OCI-LY7 (cell line): ENCODE measurements around the gene DCAF7. TPM values are rescaled to one million over a fixed set of nuclear protein-coding genes. Genes with fewer than 3 reads are reported as not detected.

ENCODE experiments used
- BruUV-seq: library from RNA; stranded (reverse); fragments of 400-500 nt; replicated peaks from 2 replicates; lab custom pipeline; 2021; lab: Mats Ljungman, UMichigan
- CTCF ChIA-PET: fragments of 300-600 bp; sonication (Branson Sonifier 250); formaldehyde crosslinking; loops from one replicate; lab custom pipeline; 2022; ENCODE audit warnings: antibody characterized with exemption; ENCODE audit not compliant: unreplicated experiment; lab: Charles Lee
- POLR2A ChIA-PET: fragments of 300-600 bp; sonication (Branson Sonifier 250); formaldehyde crosslinking; loops from one replicate; lab custom pipeline; 2022; ENCODE audit warnings: antibody characterized with exemption; lab: Charles Lee
- DNase-seq: peaks from one replicate; pipeline ENCODE4 v3.0.0-alpha.2; 2015; ENCODE audit warnings: low spot score
- H2AFZ ChIP-seq: fragments of 200-600 bp; sonication (generic), shearing (Covaris generic); 2 replicates; pipeline ENCODE4 v1.6.1; 2014; ENCODE audit warnings: mild to moderate bottlenecking, antibody characterized with exemption, low read length, moderate library complexity
- H3K27ac ChIP-seq: fragments of 200-600 bp; sonication (generic); 2 replicates; pipeline ENCODE4 v1.5.1; 2014; ENCODE audit warnings: mixed run types, low read depth, mild to moderate bottlenecking, moderate library complexity, low read length, inconsistent platforms; ENCODE audit not compliant: poor library complexity, severe bottlenecking
- H3K36me3 ChIP-seq: fragments of 200-600 bp; sonication (generic); 2 replicates; pipeline ENCODE4 v1.6.1; 2014; ENCODE audit warnings: mild to moderate bottlenecking, antibody characterized with exemption, low read length, moderate library complexity, mixed read lengths; ENCODE audit not compliant: insufficient read depth
- H3K4me1 ChIP-seq: fragments of 200-600 bp; sonication (generic); 2 replicates; pipeline ENCODE4 v1.5.1; 2014; ENCODE audit warnings: mild to moderate bottlenecking, low read length; ENCODE audit not compliant: insufficient read depth, poor library complexity, severe bottlenecking
- H3K4me2 ChIP-seq: fragments of 200-600 bp; sonication (generic); 2 replicates; pipeline ENCODE4 v1.6.1; 2014; ENCODE audit warnings: mild to moderate bottlenecking, low read length
- H3K4me3 ChIP-seq: fragments of 200-600 bp; sonication (generic); 2 replicates; pipeline ENCODE4 v1.5.1; 2014; ENCODE audit warnings: mild to moderate bottlenecking, low read depth, low read length; ENCODE audit not compliant: poor library complexity, severe bottlenecking
- H3K79me2 ChIP-seq: fragments of 200-600 bp; sonication (generic); 2 replicates; pipeline ENCODE4 v1.6.1; 2016; ENCODE audit warnings: low read depth, mild to moderate bottlenecking, low read length, moderate library complexity, mixed read lengths; ENCODE audit not compliant: insufficient read depth
- H3K9me2 ChIP-seq: fragments of 200-600 bp; sonication (generic); 2 replicates; pipeline ENCODE4 v1.6.1; 2016; ENCODE audit warnings: mild to moderate bottlenecking, low read length, mixed read lengths; ENCODE audit not compliant: insufficient read depth
- H3K9me3 ChIP-seq: fragments of 200-600 bp; sonication (generic); 2 replicates; pipeline ENCODE4 v1.6.1; 2014; ENCODE audit warnings: mild to moderate bottlenecking, mixed run types, low read length, mixed read lengths
- H4K20me1 ChIP-seq: fragments of 200-600 bp; sonication (generic); 2 replicates; pipeline ENCODE4 v1.6.1; 2014; ENCODE audit warnings: mild to moderate bottlenecking, antibody characterized with exemption, low read length, moderate library complexity, mixed read lengths; ENCODE audit not compliant: insufficient read depth
- CTCF ChIP-seq: fragments of 200-600 bp; sonication (generic); conservative IDR thresholded peaks from 2 replicates; pipeline ENCODE4 v1.5.1; 2014; ENCODE audit warnings: mild to moderate bottlenecking, antibody characterized with exemption, low read length, moderate library complexity, mixed read lengths
- EZH2phosphoT487 ChIP-seq: fragments of 200-600 bp; sonication (generic); IDR thresholded peaks from 2 replicates; pipeline ENCODE4 v1.6.1; 2018; ENCODE audit warnings: low read depth, borderline replicate concordance, mild to moderate bottlenecking, mixed run types, antibody characterized with exemption, low read length, moderate library complexity, mixed read lengths
- intact Hi-C: fragments of 100-400 bp; cut with micrococcal nuclease; formaldehyde crosslinking; loops from one replicate; pipeline ENCODE4 v1.10.0; 2022; ENCODE audit not compliant: unreplicated experiment
- total RNA-seq, 2 experiments: library from RNA; depleted of rRNA in 1 of 2; stranded (reverse); fragments of >200 nt in 1 of 2; shearing (Covaris generic) in 1 of 2; gene quantifications; 2 replicates each; pipeline ENCODE4 v1.2.3, GENCODE V29; 2014 to 2022

DCAF7 gene
- total RNA-seq, 2 experiments from 2014 or later, result 46.4 to 121 TPM

DNA sequence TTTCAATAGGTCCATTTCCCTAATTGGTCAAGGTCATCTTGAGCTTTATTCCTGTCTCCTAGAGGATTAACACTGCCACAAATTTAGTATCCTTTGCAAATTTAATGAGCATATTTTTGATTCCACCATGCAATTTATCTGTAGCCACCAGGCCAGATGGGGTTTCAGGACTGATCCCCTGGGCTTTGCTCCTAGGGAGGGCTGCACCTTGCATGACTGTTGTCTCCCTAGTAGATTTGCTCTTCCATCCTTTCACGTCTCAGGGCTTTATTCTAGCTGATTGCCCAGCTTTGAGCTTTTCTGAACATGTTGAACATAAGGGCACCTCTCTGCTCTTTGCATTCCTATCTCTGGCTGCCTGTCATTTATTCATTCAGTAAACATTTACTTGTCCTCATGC lies 34.9 kb upstream of the DCAF7 start:
- Histone ChIP-seq H3K27ac (no peak overlapping the region), H3K4me1 (no peaks in the 10 kb centered on the region), H3K36me3 (no peaks in the 10 kb centered on the region), H4K20me1 (no peaks in the 10 kb centered on the region), H3K9me2 (no peaks in the 10 kb centered on the region), H2AFZ (no peak overlapping the region), H3K4me2 (no peak overlapping the region), H3K4me3 (no peak overlapping the region), H3K79me2 (no peaks in the 10 kb centered on the region), H3K9me3 (no peaks in the 10 kb centered on the region)
- intact Hi-C loops, result no loop called here
- TF ChIP-seq CTCF (no peak), EZH2phosphoT487 (no peak)
- BruUV-seq, result no TSS peak
- no peak for DNase-seq
- ChIA-PET CTCF (no interaction called here), POLR2A (no interaction called here)

DNA sequence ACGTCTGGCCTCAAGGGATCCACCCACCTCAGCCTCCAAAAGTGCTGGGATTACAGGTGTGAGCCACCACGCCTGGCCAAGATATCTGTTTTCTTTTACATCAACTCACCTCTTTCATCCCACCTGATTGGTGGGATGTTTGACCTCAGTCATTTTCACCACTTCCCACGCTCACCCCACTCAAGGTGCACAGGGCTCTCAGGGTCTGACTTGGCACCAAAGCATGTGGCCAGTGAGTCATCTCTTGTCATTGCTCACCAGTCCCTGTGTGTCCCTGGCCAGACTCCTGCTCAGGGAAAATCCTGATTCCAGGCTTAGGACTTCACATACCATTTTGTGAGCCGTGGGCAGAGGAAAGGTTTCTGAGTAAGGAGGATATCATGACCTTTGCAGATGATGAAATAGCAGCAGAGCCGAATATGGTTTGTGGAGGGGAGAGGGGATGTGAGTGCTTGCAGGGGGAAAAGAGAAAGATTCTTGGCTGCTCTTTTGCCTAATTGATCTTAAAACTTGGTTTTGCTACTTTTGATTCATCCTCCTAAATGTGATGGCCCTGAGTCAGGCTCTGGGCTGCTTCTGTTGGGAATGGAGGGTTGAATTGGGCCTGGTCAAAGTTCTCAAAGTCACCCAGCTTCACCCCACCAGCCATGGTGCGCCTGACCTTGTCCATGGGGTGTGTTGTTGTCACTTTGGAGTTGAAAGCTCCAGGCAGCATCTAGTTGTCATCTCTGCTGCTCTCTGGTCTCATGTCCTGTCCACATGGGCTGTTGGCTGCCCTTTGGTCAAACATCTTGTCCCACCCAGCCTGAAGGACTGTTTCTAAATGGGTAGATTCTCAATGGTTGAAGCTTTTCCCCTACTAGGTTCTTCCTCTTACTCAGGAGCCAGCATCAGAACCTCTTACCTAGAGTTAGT lies 33.1 kb upstream of the DCAF7 start:
- Histone ChIP-seq H3K36me3 (no peaks in the 10 kb centered on the region), H3K9me2 (no peaks in the 10 kb centered on the region), H2AFZ (no peak overlapping the region), H3K9me3 (no peaks in the 10 kb centered on the region), H3K79me2 (no peaks in the 10 kb centered on the region), H3K4me3 (no peak overlapping the region), H3K4me1 (no peaks in the 10 kb centered on the region), H3K27ac (no peak overlapping the region), H4K20me1 (no peaks in the 10 kb centered on the region), H3K4me2 (no peak overlapping the region)
- TF ChIP-seq EZH2phosphoT487 (no peak), CTCF (no peak)
- ChIA-PET POLR2A (no interaction called here), CTCF (no interaction called here)
- BruUV-seq, result no TSS peak
- intact Hi-C loops, result no loop called here
- DNase-seq, result no peak
